Naive thymus-derived CD8-positive, alpha-beta T cell (primary cell): ENCODE measurements around the gene GGTLC2. TPM values are rescaled to one million over a fixed set of nuclear protein-coding genes. Genes with fewer than 3 reads are reported as not detected.
"Not testable (repeated sequence)": the region's sequence is repeated elsewhere in the genome, so short reads cannot be mapped to it uniquely, and the experiment has no call there.

Experiments used
- ATAC-seq, 2 donors: fragments of 150-1000 bp; cut with Tn5 transposase in 1 of 2; sonication (Bioruptor Pico), chemical (Tn5 transposase) in 1 of 2; 1 replicate in 1 of 2; 2 replicates in 1 of 2; pipeline ENCODE4 v1.10.0; 2021; ENCODE audit warnings: mild to moderate bottlenecking in 2 of 2, moderate library complexity in 2 of 2
- POLR2A ChIA-PET: fragments of 350-600 bp; sonication (Branson Sonifier 250); formaldehyde crosslinking; loops from one replicate; lab custom pipeline; 2021; ENCODE audit warnings: antibody characterized with exemption; lab: Charles Lee
- DNase-seq, 10 donors: peaks; one replicate each; pipeline versions ENCODE4 v3.0.0 to v3.0.0-alpha.2; 2020 to 2022
- H3K27ac Mint-ChIP-seq, 10 donors: one replicate each; pipeline ENCODE4 v1.8.0; 2020 to 2022; ENCODE audit warnings: mild to moderate bottlenecking in 10 of 10, mixed read lengths in 10 of 10, moderate library complexity in 4 of 10, inconsistent platforms in 1 of 10
- H3K27me3 Mint-ChIP-seq, 5 donors: one replicate each; pipeline ENCODE4 v1.8.0; 2021 to 2022; ENCODE audit warnings: mixed read lengths in 5 of 5
- H3K36me3 Mint-ChIP-seq, 3 donors: one replicate each; pipeline ENCODE4 v1.8.0; 2020 to 2022; ENCODE audit warnings: mixed read lengths in 3 of 3, mild to moderate bottlenecking in 2 of 3, inconsistent platforms in 1 of 3
- H3K4me1 Mint-ChIP-seq, 4 donors: one replicate each; pipeline ENCODE4 v1.8.0; 2021 to 2022; ENCODE audit warnings: mixed read lengths in 4 of 4
- H3K4me3 Mint-ChIP-seq, 10 donors: one replicate each; pipeline ENCODE4 v1.8.0; 2020 to 2022; ENCODE audit warnings: mild to moderate bottlenecking in 10 of 10, mixed read lengths in 10 of 10, moderate library complexity in 6 of 10, inconsistent platforms in 1 of 10
- H3K9me3 Mint-ChIP-seq, 9 donors: one replicate each; pipeline ENCODE4 v1.8.0; 2020 to 2022; ENCODE audit warnings: mixed read lengths in 9 of 9, mild to moderate bottlenecking in 3 of 9, inconsistent platforms in 1 of 9, moderate library complexity in 1 of 9
- polyA plus RNA-seq, 3 donors: library from polyadenylated mRNA; unstranded; fragments of 300-500 nt; fragmentation: Illumina TruSeq; gene quantifications; one replicate each; pipeline ENCODE4 v1.2.3, GENCODE V29; 2021
- total RNA-seq, 8 experiments: library from RNA in 2 of 8; stranded (reverse) in 2 of 8; gene quantifications; one replicate each; pipeline ENCODE4 v1.2.3 and lab custom pipeline; 2021 to 2026

GGTLC2 gene
- total and polyA plus RNA-seq, 5 experiments from 2014 or later, result not detected

DNA sequence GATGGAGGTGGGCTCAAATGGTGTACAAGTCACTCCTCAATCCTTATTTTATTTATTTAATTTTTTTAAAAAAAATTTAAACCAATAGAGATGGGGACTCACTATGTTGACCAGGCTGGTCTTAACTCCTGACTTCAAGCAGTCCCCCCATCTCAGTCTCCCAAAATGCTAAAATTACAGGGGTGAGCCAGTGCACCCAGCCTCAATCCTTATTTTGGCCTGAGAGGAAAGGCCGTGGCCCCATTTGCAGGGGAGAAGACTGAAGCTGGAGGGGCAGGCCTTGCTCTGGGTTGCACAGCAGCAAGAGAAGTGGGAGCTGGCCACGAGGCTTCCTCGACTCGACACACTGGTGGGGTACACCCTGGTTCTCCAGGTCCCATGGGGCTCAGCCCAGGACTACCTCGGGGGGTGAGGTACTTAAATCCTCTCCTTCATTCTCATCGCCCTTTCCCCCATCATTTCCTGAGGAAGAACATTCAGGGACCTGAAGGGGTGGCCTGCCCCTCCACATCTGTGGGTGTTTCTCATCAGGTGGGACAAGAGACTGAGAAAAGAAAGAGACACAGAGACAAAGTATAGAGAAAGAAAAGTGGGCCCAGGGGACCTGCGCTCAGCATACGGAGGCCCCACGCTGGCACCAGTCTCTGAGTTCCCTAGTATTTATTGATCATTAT lies 4.6 kb downstream of the GGTLC2 start:
- POLR2A ChIA-PET, ATAC-seq, H3K27ac Mint-ChIP-seq, H3K27me3 Mint-ChIP-seq, H3K9me3 Mint-ChIP-seq, H3K4me3 Mint-ChIP-seq, H3K36me3 Mint-ChIP-seq, DNase-seq, H3K4me1 Mint-ChIP-seq: not testable (repeated sequence)

DNA sequence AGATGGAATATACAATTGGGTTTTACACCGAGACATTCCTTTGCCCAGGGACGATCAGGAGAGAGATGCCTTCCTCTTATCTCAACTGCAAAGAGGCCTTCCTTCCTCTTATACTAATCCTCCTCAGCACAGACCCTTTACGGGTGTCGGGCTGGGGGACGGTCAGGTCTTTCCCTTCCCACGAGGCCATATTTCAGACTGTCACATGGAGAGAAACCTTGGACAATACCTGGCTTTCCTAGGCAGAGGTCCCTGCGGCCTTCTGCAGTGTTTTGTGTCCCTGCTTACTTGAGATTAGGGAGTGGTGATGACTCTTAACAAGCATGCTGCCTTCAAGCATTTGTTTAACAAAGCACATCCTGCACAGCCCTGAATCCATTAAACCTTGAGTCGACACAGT lies 5.3 kb downstream of the GGTLC2 start:
- H3K4me3 Mint-ChIP-seq, POLR2A ChIA-PET, H3K9me3 Mint-ChIP-seq, H3K36me3 Mint-ChIP-seq, H3K27me3 Mint-ChIP-seq, ATAC-seq, DNase-seq, H3K27ac Mint-ChIP-seq: not testable (repeated sequence)
- peaks cover 6 to 15% (median 15%) of the 10 kb centered on the region in 4 donors for H3K4me1 Mint-ChIP-seq

DNA sequence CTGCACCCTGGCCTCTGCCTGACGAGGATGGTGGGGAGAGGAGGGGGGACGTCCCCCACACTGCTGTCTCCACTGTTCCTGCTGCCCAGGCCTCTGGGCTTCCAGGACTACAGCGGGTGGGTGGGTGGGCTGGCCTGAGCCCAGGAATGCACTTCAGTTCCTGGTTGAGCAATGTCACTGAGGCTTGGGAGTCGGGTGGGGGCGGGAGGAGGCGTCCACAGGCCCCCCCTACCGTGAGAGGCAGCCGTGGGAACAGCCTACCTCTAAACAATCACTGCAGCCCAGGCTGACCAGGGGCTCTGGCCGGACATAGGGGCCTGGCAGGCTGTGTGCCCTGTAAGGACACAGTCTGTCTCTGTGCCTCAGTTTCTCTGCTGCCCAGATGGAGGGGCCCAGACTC lies 6.0 kb downstream of the GGTLC2 start:
- ATAC-seq, POLR2A ChIA-PET, H3K36me3 Mint-ChIP-seq, H3K4me3 Mint-ChIP-seq, H3K9me3 Mint-ChIP-seq, DNase-seq, H3K27me3 Mint-ChIP-seq, H3K27ac Mint-ChIP-seq: not testable (repeated sequence)
- peaks cover 11 to 21% (median 21%) of the 10 kb centered on the region in 4 donors for H3K4me1 Mint-ChIP-seq

GRCh38 chr22:22650803-22651515 lies 6.5 kb downstream of the GGTLC2 start:
- POLR2A ChIA-PET, DNase-seq, ATAC-seq, H3K9me3 Mint-ChIP-seq, H3K27me3 Mint-ChIP-seq, H3K36me3 Mint-ChIP-seq, H3K4me3 Mint-ChIP-seq, H3K27ac Mint-ChIP-seq: not testable (repeated sequence)
- peaks cover 14 to 24% (median 21%) of the 10 kb centered on the region in 4 donors for H3K4me1 Mint-ChIP-seq

DNA sequence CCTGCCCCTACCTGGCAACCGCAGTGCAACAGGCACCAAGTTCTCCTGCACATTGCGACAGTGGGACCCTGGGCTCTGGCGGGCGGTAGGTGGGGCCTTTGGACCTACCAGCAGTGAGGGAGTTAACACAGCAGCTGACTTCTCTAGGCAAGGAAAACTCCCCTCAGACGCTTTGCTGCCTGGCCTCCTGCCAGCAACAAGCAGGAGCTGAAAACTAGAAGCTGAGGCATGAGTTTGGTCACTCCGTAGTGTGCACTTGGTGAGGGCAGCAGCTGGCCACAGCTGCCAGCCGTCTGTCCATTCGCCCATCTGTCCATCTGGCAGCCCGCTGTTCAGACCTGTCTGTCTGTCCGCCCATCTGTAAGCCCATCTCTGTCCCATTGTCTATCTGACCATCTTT lies 7.2 kb downstream of the GGTLC2 start:
- H3K4me3 Mint-ChIP-seq, H3K36me3 Mint-ChIP-seq, H3K9me3 Mint-ChIP-seq, H3K27me3 Mint-ChIP-seq, POLR2A ChIA-PET, DNase-seq, ATAC-seq: not testable (repeated sequence)
- Mint-ChIP-seq H3K4me1 (peaks cover 14 to 24% (median 21%) of the 10 kb centered on the region in 4 donors), H3K27ac (peak overlapping the region in 1 of 10 donors; percentile 46)

- H3K9me3 Mint-ChIP-seq, ATAC-seq, POLR2A ChIA-PET, H3K27me3 Mint-ChIP-seq, H3K36me3 Mint-ChIP-seq, DNase-seq, H3K27ac Mint-ChIP-seq: not testable (repeated sequence)
- peak overlapping the region in 1 of 10 donors; percentile 42 for H3K4me3 Mint-ChIP-seq
- peaks cover 14 to 24% (median 21%) of the 10 kb centered on the region in 4 donors for H3K4me1 Mint-ChIP-seq
Measured at GRCh38 chr22:22652102-22652501, 7.7 kb downstream of the GGTLC2 start.

DNA sequence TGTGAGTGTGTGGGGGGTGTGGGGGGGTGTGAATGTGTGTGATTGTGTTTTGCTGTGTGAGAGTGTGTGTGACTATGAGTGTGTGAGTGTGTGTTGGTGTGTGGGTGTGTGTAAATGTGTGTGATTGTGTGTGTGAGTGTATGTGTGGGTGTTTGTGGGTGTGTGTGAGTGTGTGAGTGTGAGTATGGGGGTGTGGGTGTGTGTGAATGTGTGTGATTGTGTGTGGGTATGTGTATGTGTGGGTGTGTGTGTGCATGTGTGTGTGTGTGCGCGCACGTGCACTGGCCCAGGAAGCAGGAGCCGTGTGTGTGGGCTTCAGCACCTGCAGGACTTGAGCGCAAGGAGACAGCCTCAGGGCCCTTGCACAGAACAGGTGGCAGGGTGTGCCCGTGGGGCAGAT lies 8.2 kb downstream of the GGTLC2 start:
- H3K27me3 Mint-ChIP-seq, POLR2A ChIA-PET, ATAC-seq, H3K36me3 Mint-ChIP-seq, DNase-seq, H3K9me3 Mint-ChIP-seq: not testable (repeated sequence)
- Mint-ChIP-seq H3K27ac (peak overlapping the region in 1 of 10 donors; percentile 84), H3K4me3 (peak overlapping the region in 1 of 10 donors; percentile 42), H3K4me1 (peaks cover 14 to 24% (median 21%) of the 10 kb centered on the region in 4 donors)

DNA sequence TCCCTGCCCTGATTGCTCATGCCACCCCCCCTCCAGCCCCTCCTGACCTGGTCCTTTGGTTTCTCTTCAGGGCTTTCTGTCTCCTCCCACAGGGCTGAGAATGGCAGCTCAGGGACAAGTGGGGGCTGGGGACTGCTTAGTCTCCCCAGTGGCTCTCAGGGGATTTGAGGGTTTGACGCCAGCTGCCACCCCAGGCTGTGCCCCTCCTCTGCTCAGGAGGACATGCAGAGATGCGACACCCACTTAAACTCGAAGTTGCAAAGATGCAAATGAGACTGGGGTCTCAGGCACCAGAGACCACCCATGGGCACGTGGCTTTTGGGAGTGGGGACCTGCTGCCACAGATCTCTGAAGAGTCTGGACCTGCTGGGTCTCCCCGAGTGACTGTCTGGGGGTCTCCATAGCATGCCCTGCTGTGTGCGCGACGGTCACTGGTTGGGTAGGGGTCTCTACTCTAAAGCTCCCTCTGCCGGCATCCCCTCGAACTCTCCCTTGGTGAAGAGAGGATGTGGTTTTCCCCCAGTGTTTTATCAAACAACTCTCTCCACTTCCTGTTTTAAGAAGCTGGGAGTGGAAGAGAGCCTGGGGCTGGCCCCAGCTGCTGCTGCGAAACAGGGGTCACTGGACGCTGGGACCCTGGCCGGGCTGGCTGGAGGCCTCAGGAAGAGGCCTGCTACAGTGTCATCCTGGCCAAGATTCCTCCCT lies 9.4 kb downstream of the GGTLC2 start:
- ATAC-seq, POLR2A ChIA-PET, H3K27me3 Mint-ChIP-seq, H3K9me3 Mint-ChIP-seq, H3K36me3 Mint-ChIP-seq: not testable (repeated sequence)
- Mint-ChIP-seq H3K27ac (peak overlapping the region in 2 of 10 donors; percentile 17 to 45), H3K4me1 (peaks cover 14 to 24% (median 21%) of the 10 kb centered on the region in 4 donors), H3K4me3 (peak overlapping the region in 3 of 10 donors; percentile 3 to 79 (median 54))
- DNase-seq, result peak in 1 of 10 donors; percentile 11

GRCh38 chr22:22655452-22656290 lies 11.3 kb downstream of the GGTLC2 start:
- Mint-ChIP-seq H3K4me1 (peaks cover 14 to 24% (median 21%) of the 10 kb centered on the region in 4 donors), H3K4me3 (no peak overlapping the region)

GRCh38 chr22:22657712-22658111 lies 13.3 kb downstream of the GGTLC2 start:
- peaks cover 7 to 21% (median 14%) of the 10 kb centered on the region in 4 donors for H3K4me1 Mint-ChIP-seq
- POLR2A ChIA-PET, result no interaction called here
- no peaks in the 10 kb centered on the region for H3K9me3 Mint-ChIP-seq

More at GRCh38 chr22:22655452-22656290, 11.3 kb downstream of the GGTLC2 start:
- POLR2A ChIA-PET, result no interaction called here
- DNase-seq (no peak), ATAC-seq (no peak)
- no peaks in the 10 kb centered on the region for H3K36me3 Mint-ChIP-seq
- H3K9me3 Mint-ChIP-seq, result no peaks in the 10 kb centered on the region
- no peaks in the 10 kb centered on the region for H3K27me3 Mint-ChIP-seq
- H3K27ac Mint-ChIP-seq, result peak overlapping the region in 2 of 10 donors; percentile 19 to 81

GRCh38 chr22:22661275-22661674 lies 16.9 kb downstream of the GGTLC2 start:
- H3K36me3 Mint-ChIP-seq, result no peaks in the 10 kb centered on the region
- H3K4me1 Mint-ChIP-seq, result peaks cover 0 to 2% (median 0%) of the 10 kb centered on the region in 4 donors
- ATAC-seq (no peak), DNase-seq (no peak)
- POLR2A ChIA-PET, result no interaction called here
- no peaks in the 10 kb centered on the region for H3K9me3 Mint-ChIP-seq
- no peak overlapping the region for H3K4me3 Mint-ChIP-seq
- peak overlapping the region in 1 of 10 donors; percentile 59 for H3K27ac Mint-ChIP-seq
- peaks cover 0 to 2% (median 0%) of the 10 kb centered on the region in 5 donors for H3K27me3 Mint-ChIP-seq

More at GRCh38 chr22:22657712-22658111, 13.3 kb downstream of the GGTLC2 start:
- DNase-seq (no peak), ATAC-seq (no peak)
- Mint-ChIP-seq H3K4me3 (no peak overlapping the region), H3K27ac (no peak overlapping the region), H3K36me3 (no peaks in the 10 kb centered on the region), H3K27me3 (no peaks in the 10 kb centered on the region)

- Mint-ChIP-seq H3K27ac (peak overlapping the region in 2 of 10 donors; percentile 55 to 75), H3K27me3 (peaks cover 0 to 2% (median 0%) of the 10 kb centered on the region in 5 donors)
- POLR2A ChIA-PET, result no interaction called here
Measured at GRCh38 chr22:22662095-22662494, 17.7 kb downstream of the GGTLC2 start.

More at GRCh38 chr22:22662095-22662494, 17.7 kb downstream of the GGTLC2 start:
- Mint-ChIP-seq H3K9me3 (no peaks in the 10 kb centered on the region), H3K36me3 (no peaks in the 10 kb centered on the region), H3K4me1 (peaks cover 0 to 2% (median under 1%) of the 10 kb centered on the region in 4 donors), H3K4me3 (no peak overlapping the region)
- ATAC-seq (no peak), DNase-seq (no peak)
